Measurements from ENCODE around the gene MLXIP.
"Not testable (repeated sequence)": the region's sequence is repeated elsewhere in the genome, so short reads cannot be mapped to it uniquely, and the experiment has no call there.

The MLXIP gene

GRCh38 chr12:122150127-122150681 lies 71.6 kb downstream of the MLXIP start:
- no peak for DNase-seq

DNA sequence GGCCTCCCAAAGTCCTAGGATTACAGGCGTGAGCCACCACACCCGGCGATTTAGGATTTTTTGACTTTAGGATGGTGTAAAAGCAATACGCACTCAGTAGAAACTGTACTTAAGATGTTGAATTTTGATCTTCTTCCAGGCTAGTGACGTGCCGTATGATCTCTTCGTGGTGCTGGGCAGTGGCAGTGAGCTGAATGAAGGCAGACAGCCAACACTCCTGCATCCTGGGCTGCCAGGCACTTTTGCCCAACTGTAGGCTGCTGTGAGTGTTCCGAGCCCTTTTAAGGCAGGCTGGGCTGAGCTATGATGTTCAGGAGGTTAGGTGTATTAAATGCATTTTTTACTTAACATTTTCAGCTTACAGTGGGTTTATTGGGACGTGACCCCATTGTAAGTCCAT lies 74.2 kb downstream of the MLXIP start:
- no peak for DNase-seq

- no peak for DNase-seq
Observed at GRCh38 chr12:122155705-122156104, 77.1 kb downstream of the MLXIP start.

GRCh38 chr12:122158700-122159285 lies 80.2 kb downstream of the MLXIP start:
- DNase-seq, result no peak

DNA sequence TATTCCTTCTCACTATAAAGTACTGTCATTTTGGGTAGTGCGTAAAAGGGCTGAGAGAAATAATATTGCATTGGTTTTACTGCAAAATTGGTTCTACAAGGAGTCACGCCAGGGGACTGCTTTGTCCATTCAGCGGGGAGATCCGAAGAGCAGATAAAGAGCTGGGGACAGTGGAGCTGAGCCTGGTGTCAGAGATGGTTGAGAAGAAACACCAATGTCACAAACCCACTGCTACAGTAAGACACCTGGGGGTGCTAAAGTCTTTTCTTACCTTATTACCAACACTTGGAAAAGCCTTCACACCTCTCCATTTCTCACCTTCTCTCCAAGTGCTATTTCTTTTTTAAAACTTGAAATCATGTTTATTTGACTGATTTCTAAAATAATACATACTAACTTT lies 81.3 kb downstream of the MLXIP start:
- DNase-seq, result no peak

- no peak for DNase-seq
Observed at GRCh38 chr12:122160761-122161160, 82.2 kb downstream of the MLXIP start.

DNA sequence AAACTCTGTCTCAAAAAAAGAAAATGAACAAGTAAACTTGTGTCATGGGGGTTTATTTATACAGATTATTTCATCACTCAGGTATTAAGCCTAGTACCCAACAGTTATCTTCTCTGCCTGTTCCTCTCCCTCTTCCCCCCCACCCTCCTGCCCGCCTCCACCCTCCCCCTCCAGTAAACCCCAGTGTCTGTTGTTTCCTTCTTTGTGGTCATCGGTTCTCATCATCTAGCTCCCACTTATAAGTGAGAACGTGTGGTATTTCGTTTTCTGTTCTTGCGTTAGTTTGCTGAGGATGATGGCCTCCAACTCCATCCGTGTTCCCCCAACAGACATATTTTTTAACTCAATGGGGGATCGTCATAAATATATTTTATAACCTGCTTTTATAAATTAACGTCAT lies 83.1 kb downstream of the MLXIP start:
- DNase-seq, result no peak

- DNase-seq, result no peak
Observed at GRCh38 chr12:122162976-122163375, 84.4 kb downstream of the MLXIP start.

GRCh38 chr12:122166422-122167349 lies 88.1 kb downstream of the MLXIP start:
- DNase-seq, result no peak

- no peak for DNase-seq
Observed at GRCh38 chr12:122167356-122167925, 88.9 kb downstream of the MLXIP start.

- no peak for DNase-seq
Observed at GRCh38 chr12:122168492-122168891, 89.9 kb downstream of the MLXIP start.

DNA sequence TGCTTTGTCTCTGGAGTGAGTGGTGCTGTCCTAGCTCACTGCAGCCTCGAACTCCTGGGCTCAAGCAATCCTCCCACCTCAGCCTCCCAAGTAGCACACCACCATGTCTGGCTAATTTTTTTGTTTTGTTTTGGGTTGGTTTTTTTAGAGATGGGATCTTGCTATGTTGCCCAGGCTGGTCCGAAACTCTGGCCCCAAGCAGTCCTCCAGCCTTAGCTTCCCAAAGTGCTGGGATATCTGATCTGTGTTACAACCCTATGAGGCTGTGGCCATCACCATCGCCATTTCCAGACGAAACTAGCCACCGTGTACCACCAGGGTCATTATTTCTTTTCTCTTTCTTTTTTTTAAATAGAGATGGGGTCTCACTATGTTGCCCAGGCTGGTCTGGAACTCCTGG lies 92.8 kb downstream of the MLXIP start:
- no peak for DNase-seq

DNA sequence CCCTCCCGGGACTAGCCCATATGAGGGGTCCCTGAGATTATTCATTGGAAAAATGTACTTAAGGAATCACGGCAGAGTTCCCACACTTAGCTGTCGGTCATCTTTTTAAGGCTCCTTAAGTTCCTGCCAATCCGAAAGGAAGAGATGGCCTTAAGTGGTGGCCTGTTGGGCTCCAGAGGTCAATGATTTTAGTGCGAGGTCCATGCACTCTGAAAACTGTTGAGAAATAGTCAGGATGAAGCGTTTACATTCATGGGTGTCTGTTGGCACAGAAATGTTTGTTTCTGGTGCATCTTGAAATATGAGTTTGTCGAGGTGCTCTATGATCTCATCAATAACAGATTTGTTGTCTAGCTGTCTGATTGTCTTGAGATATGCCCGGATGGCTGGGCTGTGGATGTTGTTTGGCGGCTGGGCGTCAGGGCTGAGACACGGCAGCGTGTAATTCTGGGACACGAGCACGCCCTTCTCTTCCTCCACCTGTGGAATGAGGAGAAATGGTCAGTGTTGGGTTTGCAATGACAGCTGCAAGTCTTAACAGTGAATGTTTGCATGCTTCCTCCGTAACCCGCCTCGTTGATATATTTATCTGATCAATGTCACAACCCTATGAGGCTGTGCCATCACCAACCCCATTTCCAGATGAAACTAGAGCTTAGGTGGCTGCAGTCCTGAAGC lies 93.8 kb downstream of the MLXIP start:
- DNase-seq, result no peak

GRCh38 chr12:122174155-122174845 lies 95.7 kb downstream of the MLXIP start, which contains the start of gene IL31:
IL31 (minus strand) TSS chr12:122174221; CDS start chr12:122174172, 49 bp downstream.
- no peak for DNase-seq

- not testable (repeated sequence) for DNase-seq
Observed at GRCh38 chr12:122176473-122176872, 97.9 kb downstream of the MLXIP start.

- DNase-seq, result no peak
Observed at GRCh38 chr12:122182887-122183587, 104.5 kb downstream of the MLXIP start, which contains the start of gene LRRC43. LRRC43 (plus strand) TSS chr12:122183123; CDS start chr12:122183145, 22 bp downstream.

- no peak for DNase-seq
Observed at GRCh38 chr12:122183588-122183940, 105.0 kb downstream of the MLXIP start.

DNA sequence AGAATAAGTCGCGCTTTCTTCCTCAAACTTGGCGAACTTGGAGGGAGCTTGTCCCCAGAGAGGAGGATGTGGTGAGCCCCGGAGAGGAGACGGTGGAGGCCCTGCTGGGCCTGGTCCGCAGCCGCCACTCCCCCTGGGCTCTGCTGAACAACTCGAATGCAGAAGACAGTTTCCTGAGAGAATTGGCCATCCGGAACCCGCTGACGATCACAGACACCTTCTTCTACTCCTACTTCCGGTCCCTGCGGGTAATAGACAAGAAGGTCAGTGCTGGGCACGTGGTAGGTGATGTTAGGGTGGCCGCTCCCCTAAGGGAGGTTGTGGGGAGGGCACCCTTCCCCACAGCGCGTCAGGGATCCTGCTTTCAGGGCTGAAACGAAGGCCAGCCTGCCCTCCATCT lies 106.0 kb downstream of the MLXIP start:
- DNase-seq, result no peak

DNA sequence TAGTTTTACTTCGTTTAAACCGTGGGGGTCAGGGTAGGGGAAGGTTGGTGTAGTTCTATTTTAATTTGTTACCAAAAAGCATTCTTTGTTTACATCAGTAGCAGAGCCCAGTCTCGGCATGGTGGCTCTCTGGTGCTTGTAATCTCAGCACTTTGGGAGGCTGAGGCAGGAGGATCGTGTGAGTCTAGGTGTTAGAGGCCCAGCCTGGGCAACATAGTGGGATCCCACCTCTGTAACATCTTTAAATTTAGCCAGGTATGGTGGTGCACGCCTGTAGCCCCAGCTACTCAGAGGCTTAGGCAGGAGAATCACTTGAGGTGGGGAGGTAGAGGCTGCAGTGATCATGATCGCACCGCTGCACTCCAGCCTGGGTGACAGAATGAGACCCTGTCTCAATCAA lies 106.5 kb downstream of the MLXIP start:
- no peak for DNase-seq

GRCh38 chr12:122185494-122186082 lies 107.0 kb downstream of the MLXIP start:
- DNase-seq, result no peak

DNA sequence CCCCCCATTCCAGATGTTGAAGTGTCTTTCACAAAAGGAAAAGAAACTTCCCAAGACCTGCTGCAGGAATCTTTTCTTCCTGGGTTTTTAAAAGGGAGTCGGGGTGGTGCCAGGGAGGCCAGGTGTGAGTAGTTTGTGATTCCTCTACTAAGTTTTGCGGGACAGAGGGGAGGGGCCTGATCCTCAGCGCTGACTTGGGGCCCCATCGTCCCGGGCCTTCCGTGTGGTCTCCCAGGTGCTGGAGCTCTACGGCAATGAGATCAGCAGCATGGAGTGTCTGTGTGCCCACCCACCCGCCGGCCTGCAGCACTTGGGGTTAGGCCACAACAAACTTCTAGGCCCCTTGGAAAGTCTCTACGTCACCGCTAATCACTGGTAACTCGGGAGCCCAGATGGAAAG lies 108.9 kb downstream of the MLXIP start:
- no peak for DNase-seq
